KMS-11 (cell line): Measurements from ENCODE around the gene LAMA1.

Source experiments
- H2AFZ ChIP-seq: fragments of 200-600 bp; sonication (generic); 2 replicates; pipeline ENCODE4 v1.6.1; 2016; ENCODE audit warnings: antibody characterized with exemption, mixed run types, low read depth
- H3K27ac ChIP-seq: fragments of 200-600 bp; sonication (generic); 2 replicates; pipeline ENCODE4 v1.6.1; 2016; ENCODE audit warnings: mild to moderate bottlenecking, mixed run types
- H3K27me3 ChIP-seq: fragments of 200-600 bp; sonication (generic); 2 replicates; pipeline ENCODE4 v1.6.1; 2017; ENCODE audit warnings: mild to moderate bottlenecking, low read depth, mixed run types, moderate library complexity; ENCODE audit not compliant: insufficient read depth
- H3K36me3 ChIP-seq: fragments of 200-600 bp; sonication (generic); 2 replicates; pipeline ENCODE4 v1.6.1; 2017; ENCODE audit warnings: mild to moderate bottlenecking, mixed run types; ENCODE audit not compliant: insufficient read depth
- H3K4me1 ChIP-seq: fragments of 200-600 bp; sonication (generic); 2 replicates; pipeline ENCODE4 v1.6.1; 2016; ENCODE audit warnings: mild to moderate bottlenecking, low read depth, mixed run types; ENCODE audit not compliant: poor library complexity, severe bottlenecking
- H3K4me2 ChIP-seq: fragments of 200-600 bp; sonication (generic); 2 replicates; pipeline ENCODE4 v1.7.0; 2016; ENCODE audit warnings: mild to moderate bottlenecking, mixed run types
- H3K4me3 ChIP-seq: fragments of 200-600 bp; sonication (generic); IDR thresholded peaks from 2 replicates; pipeline ENCODE4 v1.6.1; 2017; ENCODE audit warnings: low read depth, low read length, mixed read lengths; ENCODE audit not compliant: insufficient read depth
- H3K79me2 ChIP-seq: fragments of 200-600 bp; sonication (generic); 2 replicates; pipeline ENCODE4 v1.6.1; 2016; ENCODE audit warnings: low read depth, mixed run types; ENCODE audit not compliant: insufficient read depth
- H3K9ac ChIP-seq: fragments of 200-600 bp; sonication (generic); 2 replicates; pipeline ENCODE4 v1.6.1; 2016; ENCODE audit warnings: mild to moderate bottlenecking, mixed run types
- H4K20me1 ChIP-seq: fragments of 200-600 bp; sonication (generic); 2 replicates; pipeline ENCODE4 v1.6.1; 2016; ENCODE audit warnings: mild to moderate bottlenecking, mixed run types; ENCODE audit not compliant: insufficient read depth
- TF ChIP-seq, protein P1 (sequence below): fragments of 200-600 bp; sonication (generic); conservative IDR thresholded peaks from 2 replicates; pipeline ENCODE4 v1.6.1; 2017; ENCODE audit warnings: low read depth, mild to moderate bottlenecking, antibody characterized with exemption, low read length, moderate library complexity, mixed read lengths

LAMA1 gene

DNA sequence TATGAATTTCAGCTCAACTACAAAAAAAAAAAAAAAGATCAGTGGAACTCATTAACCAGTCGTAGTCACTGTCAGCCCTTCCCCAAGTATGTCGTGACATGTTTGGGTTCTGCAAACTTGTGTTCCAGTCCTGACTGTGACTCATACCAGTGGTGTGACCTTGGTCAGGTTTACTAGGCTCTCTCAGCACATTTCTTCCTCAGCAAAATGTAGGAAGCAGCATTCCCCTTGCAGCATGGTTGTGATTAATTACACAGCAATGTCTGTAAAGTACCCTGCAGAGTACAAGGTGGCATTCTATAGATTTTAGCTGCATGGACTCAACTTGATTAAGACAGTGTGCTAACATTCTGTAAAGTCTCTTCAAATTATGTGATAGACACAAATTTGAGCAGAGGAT, 156.9 kb downstream of the LAMA1 start:
- TF ChIP-seq, protein P1, sequence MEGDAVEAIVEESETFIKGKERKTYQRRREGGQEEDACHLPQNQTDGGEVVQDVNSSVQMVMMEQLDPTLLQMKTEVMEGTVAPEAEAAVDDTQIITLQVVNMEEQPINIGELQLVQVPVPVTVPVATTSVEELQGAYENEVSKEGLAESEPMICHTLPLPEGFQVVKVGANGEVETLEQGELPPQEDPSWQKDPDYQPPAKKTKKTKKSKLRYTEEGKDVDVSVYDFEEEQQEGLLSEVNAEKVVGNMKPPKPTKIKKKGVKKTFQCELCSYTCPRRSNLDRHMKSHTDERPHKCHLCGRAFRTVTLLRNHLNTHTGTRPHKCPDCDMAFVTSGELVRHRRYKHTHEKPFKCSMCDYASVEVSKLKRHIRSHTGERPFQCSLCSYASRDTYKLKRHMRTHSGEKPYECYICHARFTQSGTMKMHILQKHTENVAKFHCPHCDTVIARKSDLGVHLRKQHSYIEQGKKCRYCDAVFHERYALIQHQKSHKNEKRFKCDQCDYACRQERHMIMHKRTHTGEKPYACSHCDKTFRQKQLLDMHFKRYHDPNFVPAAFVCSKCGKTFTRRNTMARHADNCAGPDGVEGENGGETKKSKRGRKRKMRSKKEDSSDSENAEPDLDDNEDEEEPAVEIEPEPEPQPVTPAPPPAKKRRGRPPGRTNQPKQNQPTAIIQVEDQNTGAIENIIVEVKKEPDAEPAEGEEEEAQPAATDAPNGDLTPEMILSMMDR, result no peak
- Histone ChIP-seq H3K36me3 (no peaks in the 10 kb centered on the region), H3K4me2 (no peak overlapping the region), H2AFZ (no peak overlapping the region), H3K9ac (no peak overlapping the region), H3K27ac (no peak overlapping the region), H3K4me1 (no peaks in the 10 kb centered on the region), H3K79me2 (no peaks in the 10 kb centered on the region), H3K27me3 (no peaks in the 10 kb centered on the region), H4K20me1 (no peaks in the 10 kb centered on the region), H3K4me3 (no peak overlapping the region)

DNA sequence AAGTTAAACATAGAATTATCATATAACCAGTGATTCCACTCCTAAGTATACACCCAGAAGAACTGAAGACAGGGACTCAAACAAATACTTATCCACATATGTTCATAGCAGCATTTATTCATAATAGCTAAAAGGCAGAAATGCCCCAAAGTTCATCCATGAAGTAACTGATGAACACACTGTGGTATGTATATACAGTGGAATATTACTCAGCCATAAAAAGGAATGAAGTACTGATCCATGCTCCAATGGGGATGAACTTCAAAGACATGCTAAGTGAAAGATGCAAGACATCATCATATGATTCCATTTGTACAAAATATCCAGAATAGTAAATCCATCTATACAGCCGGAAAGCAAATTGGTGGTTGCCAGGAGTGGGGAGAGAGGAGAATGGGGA, 157.5 kb downstream of the LAMA1 start:
- no peak overlapping the region for H2AFZ ChIP-seq
- no peaks in the 10 kb centered on the region for H3K36me3 ChIP-seq
- no peak overlapping the region for H3K9ac ChIP-seq
- no peak overlapping the region for H3K4me3 ChIP-seq
- H3K27me3 ChIP-seq, result no peaks in the 10 kb centered on the region
- H3K27ac ChIP-seq, result no peak overlapping the region
- H3K79me2 ChIP-seq, result no peaks in the 10 kb centered on the region
- no peaks in the 10 kb centered on the region for H4K20me1 ChIP-seq
- TF ChIP-seq, protein P1, result no peak
- no peaks in the 10 kb centered on the region for H3K4me1 ChIP-seq
- no peak overlapping the region for H3K4me2 ChIP-seq

DNA sequence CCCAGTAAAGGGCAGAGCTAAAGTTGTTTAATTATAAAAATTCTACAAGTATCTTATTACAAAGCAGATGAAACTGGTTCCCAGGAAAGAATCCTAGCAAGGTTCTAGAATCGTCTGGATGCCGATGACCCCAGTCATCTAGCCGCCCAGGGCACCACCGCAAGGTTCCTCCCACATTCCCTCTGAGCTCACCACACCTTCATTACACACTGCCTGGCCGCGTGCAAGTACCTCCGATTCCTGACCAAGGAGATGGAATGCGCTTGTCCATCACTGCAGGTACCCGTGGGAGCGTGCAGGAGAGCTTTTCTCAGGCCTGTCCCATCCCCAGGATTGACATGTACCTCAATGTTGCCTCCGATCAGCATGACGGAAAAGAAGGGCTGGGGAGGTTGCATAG, 158.5 kb downstream of the LAMA1 start:
- TF ChIP-seq, protein P1, result no peak
- Histone ChIP-seq H3K4me1 (no peaks in the 10 kb centered on the region), H3K27ac (no peak overlapping the region)

DNA sequence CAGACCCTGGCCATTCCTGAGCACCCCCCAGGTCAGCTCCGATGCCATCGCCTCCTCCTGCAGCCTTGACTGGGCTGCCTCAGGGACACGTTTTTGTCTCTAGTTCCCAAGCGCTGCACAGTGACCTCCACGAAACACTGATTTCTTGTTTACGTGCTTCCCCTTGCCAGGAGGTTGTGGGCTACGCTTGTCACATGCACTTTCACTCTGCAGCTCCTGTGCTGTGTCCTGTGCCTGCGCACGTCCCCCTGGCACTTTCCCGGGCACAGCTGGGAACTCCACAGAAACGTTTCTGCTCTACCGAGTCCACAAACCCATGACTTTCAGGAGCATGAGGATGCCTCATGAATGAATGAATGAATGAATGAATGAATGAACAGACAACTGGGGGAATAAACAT, 160.6 kb downstream of the LAMA1 start:
- Histone ChIP-seq H3K9ac (no peak overlapping the region), H3K4me3 (no peak overlapping the region), H3K27ac (no peak overlapping the region), H3K27me3 (no peaks in the 10 kb centered on the region), H3K79me2 (no peaks in the 10 kb centered on the region), H3K4me2 (no peak overlapping the region), H3K36me3 (no peaks in the 10 kb centered on the region), H3K4me1 (no peaks in the 10 kb centered on the region), H2AFZ (no peak overlapping the region), H4K20me1 (no peaks in the 10 kb centered on the region)
- TF ChIP-seq, protein P1, result no peak

More for the DNA sequence above, 158.5 kb downstream of the LAMA1 start:
- no peak overlapping the region for H3K4me3 ChIP-seq
- no peak overlapping the region for H3K9ac ChIP-seq
- H4K20me1 ChIP-seq, result no peaks in the 10 kb centered on the region
- no peaks in the 10 kb centered on the region for H3K79me2 ChIP-seq
- H2AFZ ChIP-seq, result no peak overlapping the region
- no peaks in the 10 kb centered on the region for H3K27me3 ChIP-seq
- H3K36me3 ChIP-seq, result no peaks in the 10 kb centered on the region
- no peak overlapping the region for H3K4me2 ChIP-seq
